NCI-H1417 treated with DMSO at 0.1 percent for 48 hours (cell line): ENCODE measurements around the gene CBLB.
"Not testable (repeated sequence)": the region's sequence is repeated elsewhere in the genome, so short reads cannot be mapped to it uniquely, and the experiment has no call there.

Source experiments
- DNase-seq: peaks from one replicate; lab custom pipeline; 2025; lab: John Stamatoyannopoulos, UW

The CBLB gene

GRCh38 chr3:105816833-105817232 lies 52.0 kb downstream of the CBLB start:
- DNase-seq = no peak

- not testable (repeated sequence) for DNase-seq
Observed at GRCh38 chr3:105815331-105815730, 53.5 kb downstream of the CBLB start.

- DNase-seq = no peak
Observed at GRCh38 chr3:105813710-105814109, 55.1 kb downstream of the CBLB start.

- no peak for DNase-seq
Observed at GRCh38 chr3:105812194-105812586, 56.6 kb downstream of the CBLB start.

GRCh38 chr3:105811518-105812193 lies 57.2 kb downstream of the CBLB start:
- DNase-seq = no peak

GRCh38 chr3:105809208-105809888 lies 59.5 kb downstream of the CBLB start:
- no peak for DNase-seq

GRCh38 chr3:105807701-105808100 lies 61.1 kb downstream of the CBLB start:
- no peak for DNase-seq

- DNase-seq = no peak
Observed at GRCh38 chr3:105807146-105807545, 61.7 kb downstream of the CBLB start.

- no peak for DNase-seq
Observed at GRCh38 chr3:105806359-105806758, 62.5 kb downstream of the CBLB start.

GRCh38 chr3:105805404-105805803 lies 63.4 kb downstream of the CBLB start:
- DNase-seq = no peak

- no peak for DNase-seq
Observed at GRCh38 chr3:105802118-105802706, 66.6 kb downstream of the CBLB start.

- no peak for DNase-seq
Observed at GRCh38 chr3:105801397-105801796, 67.4 kb downstream of the CBLB start.

- DNase-seq = no peak
Observed at GRCh38 chr3:105800320-105800719, 68.5 kb downstream of the CBLB start.

GRCh38 chr3:105799286-105799685 lies 69.5 kb downstream of the CBLB start:
- no peak for DNase-seq

- no peak for DNase-seq
Observed at GRCh38 chr3:105798381-105798934, 70.4 kb downstream of the CBLB start.

- DNase-seq = no peak
Observed at GRCh38 chr3:105793040-105793439, 75.8 kb downstream of the CBLB start.

- no peak for DNase-seq
Observed at GRCh38 chr3:105791919-105792786, 76.7 kb downstream of the CBLB start.

- no peak for DNase-seq
Observed at GRCh38 chr3:105791131-105791530, 77.7 kb downstream of the CBLB start.

- no peak for DNase-seq
Observed at GRCh38 chr3:105790534-105790933, 78.3 kb downstream of the CBLB start.

GRCh38 chr3:105788593-105788992 lies 80.2 kb downstream of the CBLB start:
- DNase-seq = no peak

GRCh38 chr3:105787453-105787852 lies 81.4 kb downstream of the CBLB start:
- no peak for DNase-seq

- DNase-seq = no peak
Observed at GRCh38 chr3:105786990-105787389, 81.8 kb downstream of the CBLB start.
